Measurements from ENCODE around the gene CCNDBP1.
A peak's percentile ranks its signal among the peaks of the same experiment; 100 is the strongest.

GRCh38 chr15:43225201-43225949 is 40.2 kb downstream of the CCNDBP1 start:
- TF ChIP-seq EZH2phosphoT487 (IDR thresholded peaks at IDR 0.05) (no peak), CTCF (IDR thresholded peaks at IDR 0.05) (peak; percentile 85), EZH2 (IDR thresholded peaks at IDR 0.05) (no peak)
